A673 (cell line): Measurements from ENCODE around the gene IKZF3. TPM values are rescaled to one million over a fixed set of nuclear protein-coding genes. Genes with fewer than 3 reads are reported as not detected.

ENCODE experiments used
- BruUV-seq: library from RNA; stranded (reverse); fragments of 400-500 nt; replicated peaks from 2 replicates; lab custom pipeline; 2021; lab: Mats Ljungman, UMichigan
- CTCF ChIA-PET: fragments of 300-600 bp; sonication (Branson Sonifier 250); formaldehyde crosslinking; loops from one replicate; lab custom pipeline; 2022; ENCODE audit warnings: antibody characterized with exemption; lab: Charles Lee
- POLR2A ChIA-PET: fragments of 300-600 bp; sonication (Branson Sonifier 250); formaldehyde crosslinking; loops from one replicate; lab custom pipeline; 2022; ENCODE audit warnings: antibody characterized with exemption; ENCODE audit not compliant: low non-redundant PET; lab: Charles Lee
- DNase-seq: peaks from one replicate; pipeline ENCODE4 v3.0.0-alpha.2; 2015; ENCODE audit warnings: low spot score
- H3K27ac ChIP-seq: fragments of 200-600 bp; sonication (generic); 2 replicates; pipeline ENCODE4 v1.5.1; 2016; ENCODE audit warnings: mixed run types, low read depth, mild to moderate bottlenecking, mixed read lengths, antibody characterized with exemption, low read length; ENCODE audit not compliant: poor library complexity, severe bottlenecking
- H3K27me3 ChIP-seq: fragments of 200-600 bp; sonication (generic); replicated peaks from 2 replicates; pipeline ENCODE4 v1.6.1; 2017; ENCODE audit warnings: mixed run types, low read depth, mild to moderate bottlenecking, mixed read lengths, antibody characterized with exemption, low read length; ENCODE audit not compliant: insufficient read depth, poor library complexity
- H3K36me3 ChIP-seq: fragments of 200-600 bp; sonication (generic); 2 replicates; pipeline ENCODE4 v1.6.1; 2016; ENCODE audit warnings: mixed run types, mild to moderate bottlenecking, mixed read lengths, antibody characterized with exemption, low read length; ENCODE audit not compliant: insufficient read depth, poor library complexity, severe bottlenecking
- H3K4me1 ChIP-seq: fragments of 200-600 bp; sonication (generic); 2 replicates; pipeline ENCODE4 v1.6.1; 2017; ENCODE audit warnings: mixed run types, mild to moderate bottlenecking, mixed read lengths, antibody characterized with exemption, low read length; ENCODE audit not compliant: insufficient read depth, poor library complexity, severe bottlenecking
- H3K4me3 ChIP-seq: fragments of 200-600 bp; sonication (generic); 2 replicates; pipeline ENCODE4 v1.5.1; 2016; ENCODE audit warnings: low read depth, mixed run types, mild to moderate bottlenecking, mixed read lengths, low read length; ENCODE audit not compliant: poor library complexity, severe bottlenecking
- H3K9me3 ChIP-seq: fragments of 200-600 bp; sonication (generic); 2 replicates; pipeline ENCODE4 v1.6.1; 2016; ENCODE audit warnings: mixed run types, low read depth, mild to moderate bottlenecking, mixed read lengths, antibody characterized with exemption, low read length; ENCODE audit not compliant: poor library complexity, severe bottlenecking
- EZH2 ChIP-seq: fragments of 200-600 bp; sonication (generic); IDR thresholded peaks from 2 replicates; pipeline ENCODE4 v1.6.1; 2017; ENCODE audit warnings: borderline replicate concordance, low read depth, mild to moderate bottlenecking, mixed read lengths, antibody characterized with exemption, low read length; ENCODE audit not compliant: poor library complexity, severe bottlenecking
- intact Hi-C: fragments of 100-400 bp; cut with micrococcal nuclease; formaldehyde crosslinking; loops from one replicate; pipeline ENCODE4 v1.10.0; 2022; ENCODE audit not compliant: unreplicated experiment
- total RNA-seq: library from RNA; stranded (reverse); gene quantifications from 2 replicates; pipeline ENCODE4 v1.2.3, GENCODE V29; 2021
- TF ChIP-seq, protein P1 (sequence below): fragments of 300-800, 200-600 bp; sonication (generic); conservative IDR thresholded peaks from 2 replicates; pipeline ENCODE4 v1.5.1; 2017; ENCODE audit warnings: low read depth, mild to moderate bottlenecking, antibody characterized with exemption, low read length, moderate library complexity, mixed read lengths

The IKZF3 gene
- total RNA-seq, 1 experiment from 2014 or later = not detected

DNA sequence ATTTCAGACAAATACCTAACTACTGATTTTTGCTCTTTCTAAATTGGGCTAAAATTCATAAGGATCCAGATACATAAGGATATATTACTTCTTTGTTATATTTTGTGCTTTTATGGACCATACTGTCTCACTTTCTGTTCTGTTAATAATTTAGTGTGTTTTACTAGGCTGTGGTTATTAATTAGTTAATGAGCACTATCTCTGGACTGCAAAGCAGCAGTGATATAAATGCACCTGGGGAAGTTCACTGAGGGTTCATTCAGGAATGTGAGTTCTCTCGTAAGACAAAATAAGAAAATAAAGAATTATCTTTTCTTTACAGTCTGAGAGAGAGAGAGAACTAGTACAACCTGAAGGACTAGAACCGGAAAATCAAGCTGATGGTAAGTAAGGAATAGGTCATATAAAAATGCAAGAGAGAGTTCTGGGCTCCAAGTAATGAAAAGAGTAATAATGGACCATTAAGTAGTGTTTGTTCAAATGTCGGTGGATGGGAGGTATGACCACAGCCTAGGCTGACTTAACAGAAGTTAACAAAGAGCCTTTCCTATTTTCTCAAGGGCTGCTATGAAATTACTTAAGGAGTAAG, 55.6 kb downstream of the IKZF3 start:
- H3K27ac ChIP-seq = no peak overlapping the region
- ChIA-PET POLR2A (no interaction called here), CTCF (no interaction called here)
- H3K36me3 ChIP-seq = no peaks in the 10 kb centered on the region
- intact Hi-C loops = no loop called here
- no peak for DNase-seq
- H3K9me3 ChIP-seq = no peaks in the 10 kb centered on the region
- H3K4me1 ChIP-seq = no peaks in the 10 kb centered on the region
- no peak for TF ChIP-seq EZH2
- TF ChIP-seq, protein P1, sequence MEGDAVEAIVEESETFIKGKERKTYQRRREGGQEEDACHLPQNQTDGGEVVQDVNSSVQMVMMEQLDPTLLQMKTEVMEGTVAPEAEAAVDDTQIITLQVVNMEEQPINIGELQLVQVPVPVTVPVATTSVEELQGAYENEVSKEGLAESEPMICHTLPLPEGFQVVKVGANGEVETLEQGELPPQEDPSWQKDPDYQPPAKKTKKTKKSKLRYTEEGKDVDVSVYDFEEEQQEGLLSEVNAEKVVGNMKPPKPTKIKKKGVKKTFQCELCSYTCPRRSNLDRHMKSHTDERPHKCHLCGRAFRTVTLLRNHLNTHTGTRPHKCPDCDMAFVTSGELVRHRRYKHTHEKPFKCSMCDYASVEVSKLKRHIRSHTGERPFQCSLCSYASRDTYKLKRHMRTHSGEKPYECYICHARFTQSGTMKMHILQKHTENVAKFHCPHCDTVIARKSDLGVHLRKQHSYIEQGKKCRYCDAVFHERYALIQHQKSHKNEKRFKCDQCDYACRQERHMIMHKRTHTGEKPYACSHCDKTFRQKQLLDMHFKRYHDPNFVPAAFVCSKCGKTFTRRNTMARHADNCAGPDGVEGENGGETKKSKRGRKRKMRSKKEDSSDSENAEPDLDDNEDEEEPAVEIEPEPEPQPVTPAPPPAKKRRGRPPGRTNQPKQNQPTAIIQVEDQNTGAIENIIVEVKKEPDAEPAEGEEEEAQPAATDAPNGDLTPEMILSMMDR = no peak
- no TSS peak for BruUV-seq
- H3K27me3 ChIP-seq = no peaks in the 10 kb centered on the region
- no peak overlapping the region for H3K4me3 ChIP-seq

DNA sequence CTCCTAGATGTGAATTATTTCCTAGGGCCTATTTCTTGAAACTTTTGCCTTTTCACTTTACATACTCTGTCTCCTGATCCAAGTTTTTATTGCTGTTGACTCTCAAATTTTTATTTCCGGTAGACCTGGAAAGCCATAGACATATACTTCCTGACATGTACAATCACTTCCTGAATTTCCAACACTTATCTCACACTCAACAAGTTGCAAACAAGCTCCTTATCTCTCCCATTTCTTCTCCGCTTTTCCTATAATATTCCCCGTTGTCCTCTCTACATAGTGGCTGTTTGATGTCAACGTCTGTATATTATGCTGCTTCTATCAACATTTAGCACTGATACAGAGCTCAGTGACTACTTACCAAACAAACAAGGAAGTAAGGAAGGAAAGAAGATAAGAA, 59.3 kb downstream of the IKZF3 start:
- ChIA-PET POLR2A (no interaction called here), CTCF (no interaction called here)
- Histone ChIP-seq H3K36me3 (no peaks in the 10 kb centered on the region), H3K4me1 (no peaks in the 10 kb centered on the region), H3K4me3 (no peak overlapping the region), H3K27me3 (no peaks in the 10 kb centered on the region), H3K9me3 (no peaks in the 10 kb centered on the region), H3K27ac (no peak overlapping the region)
- TF ChIP-seq, protein P1 = no peak
- TF ChIP-seq EZH2 = no peak
- no peak for DNase-seq
- intact Hi-C loops = no loop called here
- BruUV-seq = no TSS peak

DNA sequence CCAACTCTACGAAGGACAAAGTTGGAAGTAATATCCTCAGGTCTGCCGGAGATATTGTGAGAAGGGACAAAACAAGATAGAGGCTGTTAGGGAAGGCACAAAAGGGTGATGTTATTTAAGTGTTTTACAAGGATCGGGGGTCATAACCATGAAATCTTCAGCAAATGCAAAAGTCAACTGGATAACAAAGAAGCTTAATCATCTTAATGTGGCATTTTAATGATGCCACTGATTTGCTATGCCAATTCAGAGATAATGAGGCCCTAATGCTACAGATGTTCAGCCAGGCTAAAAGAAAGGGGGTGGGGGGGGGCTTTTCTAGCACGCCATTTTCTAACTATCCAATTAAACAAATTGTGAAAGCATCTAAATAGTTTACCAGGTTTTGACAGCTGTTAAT, 63.1 kb downstream of the IKZF3 start:
- no peaks in the 10 kb centered on the region for H3K36me3 ChIP-seq
- POLR2A ChIA-PET = no interaction called here
- CTCF ChIA-PET = no interaction called here
- TF ChIP-seq, protein P1 = no peak
- TF ChIP-seq EZH2 = no peak
- intact Hi-C loops = no loop called here
- no peaks in the 10 kb centered on the region for H3K4me1 ChIP-seq
- no peak for DNase-seq
- H3K27me3 ChIP-seq = no peaks in the 10 kb centered on the region
- no peak overlapping the region for H3K27ac ChIP-seq
- no peak overlapping the region for H3K4me3 ChIP-seq
- H3K9me3 ChIP-seq = no peaks in the 10 kb centered on the region
- no TSS peak for BruUV-seq
